NCI-H2107 treated with DMSO at 0.1 percent for 48 hours (cell line): Measurements from ENCODE around the gene SLC4A5.
"Not testable (repeated sequence)": the region's sequence is repeated elsewhere in the genome, so short reads cannot be mapped to it uniquely, and the experiment has no call there.

Experiments used
- DNase-seq: peaks from one replicate; lab custom pipeline; 2025; ENCODE audit not compliant: unreplicated experiment; lab: John Stamatoyannopoulos, UW

SLC4A5 gene

DNA sequence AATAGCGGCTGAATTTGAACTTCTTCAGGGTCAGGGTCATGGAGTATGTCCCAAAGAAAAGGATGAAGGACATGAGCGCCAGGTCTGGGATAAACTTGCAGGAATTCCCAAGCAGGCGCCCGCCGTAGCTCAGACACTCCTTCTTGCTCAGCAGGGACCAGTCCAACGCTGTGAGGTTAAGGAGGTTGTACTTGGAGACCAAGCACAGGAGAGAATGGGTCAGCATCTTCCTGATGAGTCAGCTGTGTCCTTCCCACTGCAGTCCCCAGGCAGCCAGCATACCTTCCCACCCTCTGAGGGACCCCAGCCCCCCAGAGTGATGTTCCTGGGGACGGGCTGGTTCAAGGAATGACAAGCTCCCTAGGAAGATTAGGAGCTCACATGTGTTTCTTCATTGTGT lies 103.9 kb downstream of the SLC4A5 start:
- no peak for DNase-seq

DNA sequence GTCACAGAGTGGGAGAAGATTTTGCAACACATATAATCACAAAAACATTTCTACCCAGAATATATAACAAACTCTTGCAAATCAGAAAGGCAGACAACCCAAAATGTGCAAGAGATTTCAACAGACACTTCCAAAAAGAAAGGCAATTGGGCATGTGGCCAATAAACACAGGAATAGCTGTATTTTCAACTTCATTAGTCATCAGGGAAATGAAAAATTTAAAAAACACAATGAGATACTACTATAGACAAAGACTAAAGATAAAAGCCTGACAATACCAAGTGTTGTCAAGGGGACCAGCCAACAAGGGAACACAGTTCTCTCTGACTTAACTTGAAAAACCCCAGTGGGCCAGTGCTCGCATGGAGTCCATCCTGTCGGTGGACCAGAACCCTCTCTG lies 104.3 kb downstream of the SLC4A5 start:
- DNase-seq: no peak

DNA sequence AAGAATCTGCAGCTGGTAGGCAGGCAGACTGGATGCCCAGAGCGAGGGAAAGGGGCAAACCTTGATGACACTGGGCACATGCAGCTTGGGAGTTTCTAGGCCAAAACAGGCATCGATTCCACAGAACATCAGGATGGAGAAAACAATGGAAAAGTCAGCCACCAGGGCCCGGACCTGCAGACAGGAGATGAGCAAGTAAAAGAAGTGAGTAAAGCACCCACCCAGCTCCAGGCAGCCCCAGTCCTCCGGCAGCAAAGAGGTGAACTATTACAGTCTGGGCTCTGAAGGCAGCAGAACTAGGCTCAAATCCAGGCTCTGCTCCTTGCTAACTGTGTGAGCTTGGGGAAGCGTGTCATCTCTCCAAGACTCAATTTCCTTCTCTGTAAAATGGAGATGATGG lies 108.2 kb downstream of the SLC4A5 start:
- DNase-seq: no peak

DNA sequence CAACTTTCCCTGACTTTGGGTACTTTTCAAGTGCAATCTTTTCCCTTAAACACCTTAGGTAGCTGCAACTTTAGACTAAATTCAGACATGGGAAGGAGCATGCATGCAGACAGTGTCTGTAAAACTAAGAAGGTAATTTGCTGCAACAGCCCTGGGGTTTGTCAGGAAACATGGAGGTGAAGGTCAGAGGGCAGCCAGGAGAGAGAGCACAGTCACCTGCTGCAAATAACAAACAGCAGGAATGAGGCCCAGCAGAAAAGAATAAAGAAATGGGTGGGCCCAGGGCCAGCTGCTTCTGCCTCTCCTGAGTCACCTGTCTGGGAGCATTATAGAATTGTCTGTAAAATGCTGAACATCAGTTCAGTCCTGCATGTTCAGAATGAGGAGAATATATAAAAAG lies 109.6 kb downstream of the SLC4A5 start:
- DNase-seq: no peak

DNA sequence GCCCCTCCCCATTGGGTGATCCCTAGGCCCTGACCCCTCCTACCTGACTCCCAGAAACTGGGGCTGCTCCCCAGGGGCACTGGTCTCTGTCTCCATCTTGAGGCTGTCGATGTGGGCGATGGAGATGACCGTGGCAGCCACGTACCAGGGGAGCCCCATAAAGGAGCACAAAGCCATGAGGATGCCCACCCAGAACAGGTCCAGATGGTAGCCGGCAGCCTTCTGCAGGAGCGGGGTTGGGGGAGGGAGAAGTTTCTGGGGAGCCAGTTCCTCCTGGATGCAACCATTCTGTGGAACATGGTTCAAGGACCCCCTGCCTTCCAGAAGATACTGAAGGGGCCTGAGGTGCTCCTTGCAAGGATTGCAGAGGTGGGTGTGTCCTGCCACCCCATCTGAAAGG lies 110.8 kb downstream of the SLC4A5 start:
- DNase-seq: no peak

DNA sequence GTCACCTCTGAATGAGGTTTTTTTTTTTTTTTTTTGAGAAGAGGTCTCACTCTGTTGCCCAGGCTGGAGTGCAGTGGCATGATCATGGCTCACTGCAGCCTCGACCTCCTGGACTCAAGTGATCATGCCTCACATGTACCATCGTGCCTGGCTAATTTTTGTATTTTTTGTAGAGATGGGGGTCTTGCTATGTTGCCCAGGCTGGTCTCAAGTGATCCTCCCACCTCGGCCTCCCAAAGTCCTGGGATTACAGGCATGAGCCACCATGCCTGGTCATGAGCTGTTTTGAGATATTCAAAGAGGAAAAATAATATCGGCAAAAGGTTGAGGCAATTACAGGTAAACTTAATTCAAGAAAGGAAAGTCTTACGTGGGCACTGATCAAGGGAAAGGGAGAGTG lies 113.4 kb downstream of the SLC4A5 start:
- DNase-seq: not testable (repeated sequence)

DNA sequence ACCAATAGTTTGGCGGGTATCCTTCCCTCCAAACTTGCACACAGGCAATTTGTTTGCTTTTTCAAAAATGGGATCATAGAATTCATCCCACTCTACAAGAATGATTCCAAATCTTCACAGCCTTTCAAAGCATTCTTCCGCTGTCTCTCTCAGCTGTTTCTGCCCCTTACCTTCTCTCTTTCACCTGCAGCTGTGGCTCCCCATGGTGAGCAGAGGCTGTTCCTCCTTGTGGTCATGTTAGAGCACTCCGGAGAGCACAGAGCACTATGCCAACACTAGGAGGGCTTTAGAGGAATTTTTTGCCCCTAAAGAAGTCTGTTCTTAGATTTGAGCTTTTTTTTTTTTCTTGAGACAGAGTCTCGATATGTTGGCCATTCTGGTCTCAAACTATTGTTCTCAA lies 114.4 kb downstream of the SLC4A5 start:
- DNase-seq: peak; percentile 35

DNA sequence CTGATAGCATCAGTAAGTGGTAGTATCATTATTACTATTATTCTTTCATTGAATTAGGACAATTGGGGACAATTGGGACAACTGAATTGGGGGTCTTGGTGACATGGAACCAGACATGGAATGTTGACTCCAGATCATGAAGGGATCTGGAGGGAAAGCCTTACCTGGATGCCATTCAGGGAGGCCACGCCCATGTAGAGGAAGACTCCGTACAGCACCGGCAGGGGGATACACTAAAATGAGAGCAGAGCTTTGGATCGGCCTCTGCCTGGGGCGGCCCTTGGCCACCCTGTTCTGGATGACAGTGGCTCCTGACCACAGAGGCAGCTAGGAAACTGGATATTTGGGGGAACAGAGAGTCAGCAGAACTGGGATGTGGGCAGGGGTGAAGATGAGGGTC lies 115.6 kb downstream of the SLC4A5 start:
- no peak for DNase-seq

DNA sequence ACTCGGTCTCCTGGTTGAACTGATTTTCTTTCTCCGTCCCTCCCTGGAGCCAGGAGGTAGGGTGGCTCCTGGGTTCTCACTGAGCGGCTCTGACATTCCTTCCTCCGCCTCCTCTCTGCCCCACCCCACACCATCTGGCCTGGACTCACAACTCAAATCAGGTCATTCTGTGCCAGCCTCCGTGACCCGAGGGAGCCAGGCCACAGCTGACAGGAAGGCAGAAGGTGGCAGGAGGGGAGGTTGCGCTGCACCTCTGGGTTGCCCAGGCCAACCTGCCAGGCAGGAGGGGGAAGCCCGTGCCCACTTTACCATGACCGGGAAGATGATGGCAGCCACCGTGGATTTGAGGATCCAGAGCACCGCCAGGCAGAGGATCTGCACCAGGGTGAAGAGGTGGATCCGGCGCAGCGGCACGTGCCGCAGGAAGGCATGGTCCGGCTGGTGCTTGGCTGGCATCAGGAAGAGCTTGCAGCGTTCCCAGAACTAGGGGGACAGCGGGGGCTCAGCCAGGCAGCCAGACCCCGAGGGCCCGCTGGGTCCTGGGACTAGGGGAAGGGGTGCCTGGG lies 116.5 kb downstream of the SLC4A5 start:
- no peak for DNase-seq

DNA sequence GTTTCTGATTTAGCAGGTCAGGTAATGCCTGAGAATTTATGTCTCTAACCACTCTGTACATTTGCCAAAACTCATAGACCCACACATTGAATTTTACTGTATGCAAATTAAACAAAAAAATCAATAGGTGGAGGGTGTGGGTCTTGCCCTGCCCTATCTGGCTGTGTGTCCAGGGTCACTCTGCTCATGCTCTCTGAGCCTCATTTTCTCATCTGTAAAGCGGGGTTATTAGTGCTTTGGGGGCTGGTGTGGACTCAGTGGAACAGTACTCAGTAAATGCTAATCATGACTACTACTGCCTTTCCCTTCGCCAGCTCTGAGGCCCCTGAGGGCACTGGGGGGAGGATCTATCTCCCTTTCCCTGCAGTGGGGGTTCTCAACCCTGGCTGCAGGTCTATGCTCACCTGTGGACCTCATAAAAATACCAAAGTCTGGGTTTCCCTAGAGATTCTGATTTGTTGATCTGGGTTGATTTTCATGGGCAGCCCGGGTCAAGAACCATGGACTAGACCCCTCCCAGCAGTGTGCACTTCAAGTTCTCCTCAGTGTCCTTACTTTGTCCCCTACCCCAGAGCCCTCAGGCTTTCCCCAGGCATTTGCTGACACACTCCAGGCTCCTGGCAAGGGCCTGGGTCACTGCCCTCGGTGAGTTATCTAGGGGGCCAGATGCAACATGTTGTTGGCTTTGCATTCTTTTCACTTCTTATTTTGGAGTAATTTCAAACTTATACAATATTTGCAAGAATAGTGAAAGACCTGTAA lies 117.3 kb downstream of the SLC4A5 start:
- no peak for DNase-seq

DNA sequence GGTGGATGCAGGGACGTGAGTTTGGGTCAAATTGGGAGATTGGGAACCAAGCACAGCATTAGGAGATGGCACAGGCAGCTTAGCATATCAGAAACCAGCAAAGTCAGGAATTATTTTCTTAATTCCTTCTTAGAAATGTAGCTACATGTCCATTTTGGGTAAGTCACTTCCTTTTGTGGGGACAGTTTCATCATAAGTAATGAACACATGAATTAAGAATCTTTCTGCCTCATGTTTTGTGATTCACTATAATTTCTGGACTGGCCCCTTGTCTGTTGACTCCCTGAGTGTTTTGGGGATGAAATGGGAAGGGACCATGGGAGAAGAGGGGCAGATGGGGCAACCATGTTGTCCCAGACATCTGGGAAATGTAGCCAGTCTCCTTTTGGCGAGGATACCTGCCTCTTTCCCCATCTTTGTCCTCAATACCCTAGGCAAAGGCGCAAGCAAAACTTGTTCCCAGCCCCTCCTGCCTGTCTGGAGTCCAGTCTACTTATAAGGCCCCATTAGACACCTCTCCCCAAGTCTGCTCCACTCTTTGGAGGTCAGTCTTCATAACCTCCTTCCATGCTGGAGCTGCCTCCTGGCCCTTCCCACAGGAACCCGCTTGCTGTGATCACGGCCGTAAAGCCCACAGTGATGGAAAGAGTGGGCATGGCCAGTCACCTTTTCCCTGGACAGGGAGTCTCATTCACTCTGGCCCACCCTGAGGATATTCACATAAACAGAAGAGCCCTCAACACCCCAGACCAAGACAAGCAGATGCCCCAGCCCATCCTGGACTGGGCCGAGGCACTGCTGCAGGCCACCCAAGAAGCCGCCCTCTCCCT lies 119.1 kb downstream of the SLC4A5 start:
- DNase-seq: no peak

DNA sequence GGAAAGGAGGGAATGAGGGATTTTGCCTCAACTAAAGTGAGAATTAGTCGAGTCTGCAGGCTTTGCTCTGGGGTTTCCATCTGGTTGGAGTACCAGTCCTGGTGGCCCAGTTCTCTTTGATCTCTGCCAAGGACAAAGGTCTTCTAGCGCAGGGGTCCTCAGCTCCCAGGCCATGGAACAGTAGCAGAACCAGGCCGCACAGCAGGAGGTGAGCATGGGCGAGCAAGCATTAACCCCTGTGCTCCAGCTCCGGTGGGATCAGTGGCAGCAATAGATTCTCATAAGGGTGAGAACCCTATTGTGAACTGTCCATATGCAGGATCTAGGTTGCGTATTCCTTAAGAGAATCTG lies 120.9 kb downstream of the SLC4A5 start:
- DNase-seq: no peak

DNA sequence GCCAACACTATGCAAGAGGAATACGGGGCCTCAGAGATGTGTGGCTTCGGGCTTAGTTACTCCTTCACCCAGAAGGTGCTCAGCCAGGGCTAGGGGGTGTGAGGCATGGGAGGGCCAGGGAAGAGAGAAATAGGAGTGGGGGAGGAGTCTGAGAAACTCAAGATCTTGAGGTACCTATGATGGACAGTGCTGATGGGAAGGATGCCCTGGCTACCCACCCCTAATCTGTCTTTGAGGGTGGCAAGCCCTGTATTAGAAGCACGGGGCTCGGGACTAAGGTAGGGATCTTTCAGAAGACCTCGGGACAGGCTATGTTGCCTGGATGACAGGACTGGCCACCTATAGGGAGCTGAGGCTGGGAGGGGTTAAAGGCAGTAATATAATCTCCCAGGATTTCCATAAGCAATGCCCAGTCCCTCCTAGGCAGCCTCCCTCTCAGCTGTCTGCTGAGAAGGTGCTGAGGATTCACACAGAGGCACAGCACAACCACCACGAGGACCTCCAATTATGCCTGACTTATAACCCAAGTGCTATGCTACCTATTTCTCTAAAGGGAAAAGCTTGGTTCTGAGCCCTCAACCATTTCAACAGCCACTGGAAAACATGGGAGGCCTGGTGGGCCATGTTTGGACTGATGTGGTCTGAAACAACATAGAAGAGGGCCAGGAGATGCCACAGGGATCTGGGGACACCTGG lies 121.5 kb downstream of the SLC4A5 start:
- no peak for DNase-seq

DNA sequence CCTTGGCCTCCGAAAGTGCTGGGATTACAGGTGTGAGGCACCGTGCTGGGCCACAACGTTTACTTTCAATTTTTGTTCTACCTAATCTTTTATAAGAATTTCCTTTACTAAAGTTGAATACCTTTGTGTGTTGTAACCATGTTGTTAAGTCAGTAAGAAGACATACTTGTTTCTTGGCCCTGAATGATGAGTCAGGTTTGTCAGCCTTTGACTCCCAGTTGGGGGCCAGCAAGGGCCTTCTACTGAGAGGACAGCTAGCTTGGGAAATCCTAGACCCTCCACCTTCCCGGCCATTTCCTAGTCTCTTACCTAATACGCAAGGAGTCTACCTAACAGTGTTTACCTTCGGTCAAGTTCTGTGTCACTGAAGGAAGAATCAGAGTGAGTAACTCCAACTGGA lies 122.1 kb downstream of the SLC4A5 start:
- DNase-seq: no peak

DNA sequence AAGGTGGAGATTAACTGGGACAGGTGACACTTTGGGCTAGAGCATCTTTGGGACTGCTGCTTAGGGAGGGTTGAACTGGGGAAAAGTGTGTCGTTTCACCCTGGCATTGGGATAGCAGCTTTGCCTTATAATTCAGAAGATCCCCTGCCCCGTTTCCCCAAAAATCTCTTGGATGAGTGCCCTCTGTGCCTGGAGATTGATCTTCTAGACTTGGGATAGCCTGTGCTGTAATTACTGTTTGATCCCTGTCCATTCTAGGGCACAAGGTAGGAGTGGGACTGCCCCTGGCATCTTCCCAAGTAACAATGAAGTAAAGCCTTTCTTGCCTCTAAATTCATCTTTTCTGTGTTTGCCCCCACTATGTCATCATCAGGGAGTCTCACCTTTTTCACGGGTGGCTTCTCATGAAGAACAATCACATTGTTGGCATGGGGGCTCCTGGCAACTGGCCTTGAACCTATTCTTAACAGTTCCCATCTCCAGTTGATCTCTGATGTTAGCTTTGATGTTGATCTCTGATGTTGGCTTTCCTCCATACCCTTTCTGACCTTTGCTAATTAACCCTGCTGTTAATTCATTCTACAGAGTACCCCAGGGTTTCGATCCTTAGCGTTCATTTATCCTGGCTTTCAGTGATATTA lies 123.2 kb downstream of the SLC4A5 start:
- DNase-seq: no peak

DNA sequence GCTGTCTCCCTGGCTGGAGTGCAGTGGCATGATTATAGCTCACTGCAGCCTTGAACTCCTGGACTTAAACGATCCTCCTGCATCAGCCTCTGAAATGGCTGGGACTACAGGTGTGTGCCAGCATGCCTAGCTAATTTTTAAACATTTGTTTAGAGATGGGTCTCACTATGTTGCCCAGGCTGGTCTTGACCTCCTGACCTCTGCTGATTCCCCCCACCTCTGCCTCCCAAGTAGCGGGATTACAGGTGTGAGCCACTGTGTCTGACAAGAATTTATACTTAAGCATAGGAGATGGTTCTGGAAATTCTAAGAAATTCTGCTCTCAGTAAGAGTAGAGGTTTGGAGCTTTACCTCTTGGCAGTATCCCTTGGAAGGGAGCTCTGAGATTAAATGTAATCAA lies 126.6 kb downstream of the SLC4A5 start:
- no peak for DNase-seq

DNA sequence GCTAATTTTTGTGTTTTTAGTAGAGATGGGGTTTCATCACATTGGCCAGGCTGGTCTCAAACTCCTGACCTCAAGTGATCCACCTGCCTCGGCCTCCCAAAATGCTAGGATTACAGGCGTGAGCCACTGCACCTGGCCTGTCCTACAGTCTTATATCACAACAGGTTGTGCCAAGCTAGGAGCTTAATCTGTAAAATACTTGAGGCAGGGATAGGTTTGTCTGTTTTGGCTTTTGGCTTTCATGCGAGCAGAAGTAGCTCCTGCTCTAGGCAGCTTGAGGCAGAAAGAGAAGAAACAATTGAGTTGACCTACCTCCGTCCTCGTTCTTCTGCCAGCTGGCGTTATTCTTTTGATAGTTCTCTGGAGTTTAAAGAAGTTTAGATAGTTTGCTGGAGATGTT lies 127.4 kb downstream of the SLC4A5 start:
- not testable (repeated sequence) for DNase-seq

DNA sequence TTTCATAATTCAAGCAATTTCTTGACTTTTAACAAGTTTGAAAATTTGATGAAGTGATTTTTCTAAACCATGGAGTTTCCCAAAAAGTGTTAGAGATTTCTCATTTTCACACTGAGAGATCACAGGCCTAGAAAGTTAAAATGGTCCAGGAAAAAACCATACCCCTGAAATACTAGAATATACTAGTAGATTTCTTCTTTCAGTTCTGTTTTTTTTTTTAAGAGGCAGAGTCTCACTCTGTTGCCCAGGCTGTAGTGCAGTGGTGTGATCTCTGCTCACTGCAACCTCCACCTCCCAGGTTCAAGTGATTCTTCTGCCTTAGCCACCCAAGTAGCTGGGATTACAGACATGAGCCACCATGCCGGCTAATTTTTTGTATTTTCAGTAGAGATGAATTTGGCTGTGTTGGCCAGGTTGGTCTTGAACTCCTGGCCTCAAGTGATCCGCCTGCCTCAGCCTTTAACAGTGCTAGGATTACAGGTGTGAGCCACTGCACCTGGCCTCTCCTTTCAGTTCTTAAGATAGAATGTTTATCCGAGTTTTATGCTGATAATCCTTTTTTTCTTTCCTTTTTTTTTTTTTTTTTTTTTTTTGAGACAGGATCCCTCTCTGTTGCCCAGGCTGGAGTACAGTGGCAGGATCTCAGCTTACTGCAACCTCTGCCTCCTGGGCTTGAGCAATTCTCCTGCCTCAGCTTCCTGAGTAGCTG lies 130.4 kb downstream of the SLC4A5 start:
- DNase-seq: no peak

DNA sequence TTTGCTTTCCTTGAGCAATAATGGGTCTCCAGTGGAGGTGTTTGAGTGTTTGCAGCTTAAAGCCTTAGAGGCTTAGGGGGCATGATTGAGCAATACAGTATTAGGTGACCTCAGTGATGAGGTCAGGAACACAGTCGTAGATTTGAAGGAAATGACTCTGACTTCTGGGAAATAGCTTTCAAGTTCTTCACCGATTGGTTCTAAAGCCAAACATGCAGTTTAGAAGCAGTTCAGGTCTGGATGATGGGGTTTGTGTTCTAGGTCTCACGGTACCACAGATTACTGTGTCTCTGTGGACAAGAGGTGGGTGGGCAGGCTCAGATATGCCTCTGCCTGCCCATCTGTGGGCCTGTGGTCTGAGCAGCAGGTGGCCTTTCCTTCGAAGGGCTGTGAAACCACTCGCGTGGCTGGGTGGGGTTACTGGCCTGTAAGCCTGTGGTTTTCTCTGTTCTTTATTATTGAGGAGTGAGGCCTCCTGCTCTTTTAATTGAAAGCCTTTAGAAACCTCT lies 137.0 kb downstream of the SLC4A5 start:
- DNase-seq: peak; percentile 29

DNA sequence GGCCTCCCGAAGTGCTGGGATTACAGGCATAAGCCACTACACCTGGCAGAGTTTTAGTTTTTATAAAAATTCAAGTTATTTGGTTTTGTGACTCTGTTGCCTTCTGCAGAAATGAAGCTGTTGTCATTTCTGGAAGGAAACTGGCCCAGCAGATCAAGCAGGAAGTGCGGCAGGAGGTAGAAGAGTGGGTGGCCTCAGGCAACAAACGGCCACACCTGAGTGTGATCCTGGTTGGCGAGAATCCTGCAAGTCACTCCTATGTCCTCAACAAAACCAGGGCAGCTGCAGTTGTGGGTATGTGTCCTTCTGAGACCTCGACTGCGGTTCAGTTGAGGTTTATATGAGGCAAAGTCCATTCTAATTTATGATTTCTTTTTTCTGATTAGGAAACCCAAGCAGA lies 137.6 kb downstream of the SLC4A5 start:
- DNase-seq: peak; percentile 13
